Activated CD8-positive, alpha-beta memory T cell treated with anti-CD3 and anti-CD28 coated beads, Interleukin-2, amount 50 U/mL, for 48 hours (primary cell): ENCODE data around the gene GRM8.

Experiments
- DNase-seq: peaks from one replicate; pipeline ENCODE4 v3.0.0-alpha.2; 2020

The GRM8 gene

GRCh38 chr7:126493801-126494200 lies 758.9 kb downstream of the GRM8 start:
- no peak for DNase-seq

DNA sequence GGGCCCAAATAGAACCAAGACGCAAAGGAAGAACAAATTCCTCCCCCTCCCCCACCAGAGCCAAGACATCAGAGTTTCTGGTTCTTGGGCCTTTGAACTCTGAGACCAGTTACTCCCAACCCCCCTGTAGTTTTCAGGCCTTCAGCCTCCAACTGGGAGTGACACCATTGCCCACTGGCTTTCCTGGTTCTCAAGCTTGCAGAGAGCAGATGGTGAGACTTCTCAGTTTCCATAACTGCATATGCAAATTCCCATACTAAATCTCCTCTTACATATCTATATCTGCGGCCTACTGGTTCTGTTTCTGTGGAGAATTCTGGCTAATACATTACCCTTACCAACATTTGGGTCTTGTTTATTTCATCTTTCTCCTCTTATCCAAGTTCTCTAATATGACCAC lies 762.9 kb downstream of the GRM8 start:
- DNase-seq: no peak

DNA sequence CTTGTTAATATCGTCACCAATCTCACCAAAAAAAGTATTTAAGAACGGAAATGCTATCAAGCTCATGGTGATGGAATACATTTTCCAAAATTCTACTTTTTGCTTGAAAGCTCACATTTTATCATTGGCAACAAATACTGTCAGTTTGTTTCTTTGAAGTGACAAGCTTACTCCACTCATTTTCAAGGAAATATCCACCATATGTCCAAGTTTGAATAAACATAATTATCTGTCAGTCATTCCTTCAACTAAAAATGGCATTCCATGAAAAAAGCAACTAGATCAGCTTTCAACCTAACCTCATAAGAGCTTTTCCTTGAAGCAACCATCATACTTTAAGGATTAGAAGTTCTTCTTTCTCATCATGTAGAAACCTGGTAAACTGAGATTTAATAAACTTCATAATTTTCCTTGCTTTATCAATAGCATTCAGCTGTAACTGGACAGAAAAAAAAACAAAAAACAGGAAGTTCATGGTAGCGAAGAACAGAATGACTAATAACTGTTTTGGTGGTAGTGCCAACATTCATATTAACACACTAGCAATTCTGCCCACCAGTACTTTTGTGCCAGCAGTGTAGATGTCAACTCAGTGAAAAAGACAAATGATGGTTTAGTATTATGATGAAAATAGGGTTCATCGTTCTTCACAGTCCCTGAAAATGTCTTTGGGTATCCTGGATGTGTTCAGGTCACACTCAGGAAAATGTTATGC lies 764.9 kb downstream of the GRM8 start:
- no peak for DNase-seq

- no peak for DNase-seq
Observed at GRCh38 chr7:126486806-126487205, 765.9 kb downstream of the GRM8 start.

DNA sequence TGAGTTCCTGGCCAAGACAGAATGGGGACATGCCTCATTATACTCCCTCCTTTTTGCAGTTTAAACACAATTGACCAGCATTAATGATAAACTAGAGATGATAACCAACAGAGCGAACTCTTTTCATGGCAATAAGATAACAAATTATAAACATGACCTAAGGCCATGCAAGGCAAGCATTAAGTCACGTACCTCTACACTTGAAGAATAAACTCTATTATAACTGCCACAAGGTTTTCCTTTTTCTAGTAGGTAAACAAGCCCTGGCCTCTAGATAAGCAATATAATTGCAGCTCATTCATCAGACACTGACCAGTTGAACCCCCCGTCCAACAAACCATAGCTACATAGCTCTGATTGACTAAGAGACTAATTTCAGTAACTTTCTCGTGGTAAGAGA lies 767.0 kb downstream of the GRM8 start:
- DNase-seq: no peak

DNA sequence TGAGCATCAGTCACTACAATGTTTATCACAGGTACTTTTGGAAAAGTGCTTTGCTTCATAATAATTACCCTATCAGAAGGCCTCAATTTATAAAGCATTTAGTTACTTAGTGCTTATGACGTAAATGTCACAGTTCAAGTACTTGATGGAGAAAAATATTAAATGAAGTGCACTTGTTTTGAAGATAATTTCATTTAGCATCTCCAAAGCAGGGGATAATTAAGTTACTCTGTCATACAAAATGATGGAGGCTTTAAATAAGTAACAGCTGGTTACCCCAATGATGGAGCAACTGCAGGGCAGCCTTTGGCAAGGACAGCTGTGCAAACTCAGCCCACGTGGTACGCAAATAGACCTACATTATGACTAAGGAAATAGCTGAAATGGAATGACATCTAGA lies 768.8 kb downstream of the GRM8 start:
- no peak for DNase-seq

DNA sequence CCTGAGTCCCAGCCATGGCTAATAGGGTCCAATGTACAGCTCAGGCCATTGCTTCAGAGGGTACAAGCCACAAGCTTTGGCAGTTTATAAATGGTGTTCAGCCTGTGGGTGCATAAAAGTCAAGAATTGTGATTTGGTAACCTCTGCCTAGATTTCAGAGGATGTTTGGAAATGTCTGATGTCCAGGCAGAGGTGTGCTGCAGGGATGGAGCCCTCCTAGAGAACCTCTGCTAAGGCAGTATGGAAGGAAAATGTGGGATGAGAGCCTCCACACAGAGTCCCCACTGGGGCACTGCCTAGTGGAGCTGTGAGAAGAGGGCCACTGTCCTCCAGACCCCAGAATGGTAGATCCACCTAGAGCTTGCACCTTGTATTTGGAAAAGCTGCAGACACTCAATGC lies 779.9 kb downstream of the GRM8 start:
- DNase-seq: no peak

- DNase-seq: no peak
Observed at GRCh38 chr7:126462405-126462804, 790.3 kb downstream of the GRM8 start.

- DNase-seq: no peak
Observed at GRCh38 chr7:126460664-126461063, 792.1 kb downstream of the GRM8 start.

DNA sequence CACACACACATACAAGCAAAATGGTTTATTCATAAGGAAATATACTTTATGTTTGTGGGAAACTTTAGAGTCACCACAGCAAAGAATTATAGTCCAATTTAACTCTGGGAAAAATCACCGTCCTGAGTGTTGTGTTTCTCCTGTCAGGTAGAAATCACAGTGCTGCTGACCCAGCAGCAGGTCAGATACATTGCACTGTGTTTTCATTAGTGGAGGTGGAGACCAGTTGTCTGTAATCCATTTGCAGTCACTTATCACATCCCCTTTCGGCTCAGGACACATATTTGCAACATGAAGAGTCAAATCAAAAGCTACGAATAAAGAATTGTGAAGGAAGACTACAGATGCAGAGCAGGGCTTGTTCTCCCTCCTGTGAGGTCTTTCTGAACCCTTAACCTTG lies 799.6 kb downstream of the GRM8 start:
- DNase-seq: no peak

GRCh38 chr7:126450269-126450671 lies 802.5 kb downstream of the GRM8 start:
- no peak for DNase-seq

- DNase-seq: no peak
Observed at GRCh38 chr7:126449611-126450268, 803.0 kb downstream of the GRM8 start.

- no peak for DNase-seq
Observed at GRCh38 chr7:126447984-126448383, 804.8 kb downstream of the GRM8 start.

DNA sequence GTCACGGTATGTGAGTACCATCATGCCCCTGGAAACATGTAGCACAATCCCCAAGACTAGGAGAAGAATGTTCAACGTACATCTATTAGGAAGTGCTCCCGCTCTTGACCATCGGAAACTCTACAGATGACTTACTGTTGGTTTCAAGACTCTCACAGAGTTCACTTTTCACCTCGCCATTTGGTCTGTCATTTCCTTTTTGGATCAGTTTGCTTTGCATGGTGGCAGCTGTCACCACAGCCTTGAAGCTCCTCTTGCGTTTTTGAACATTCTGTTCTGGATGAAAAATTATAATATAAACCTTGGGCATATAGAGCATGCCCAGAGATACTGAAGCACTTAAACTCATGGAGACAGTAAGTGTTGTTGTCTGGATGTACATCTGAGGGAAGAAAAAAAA lies 806.8 kb downstream of the GRM8 start:
- DNase-seq: no peak

DNA sequence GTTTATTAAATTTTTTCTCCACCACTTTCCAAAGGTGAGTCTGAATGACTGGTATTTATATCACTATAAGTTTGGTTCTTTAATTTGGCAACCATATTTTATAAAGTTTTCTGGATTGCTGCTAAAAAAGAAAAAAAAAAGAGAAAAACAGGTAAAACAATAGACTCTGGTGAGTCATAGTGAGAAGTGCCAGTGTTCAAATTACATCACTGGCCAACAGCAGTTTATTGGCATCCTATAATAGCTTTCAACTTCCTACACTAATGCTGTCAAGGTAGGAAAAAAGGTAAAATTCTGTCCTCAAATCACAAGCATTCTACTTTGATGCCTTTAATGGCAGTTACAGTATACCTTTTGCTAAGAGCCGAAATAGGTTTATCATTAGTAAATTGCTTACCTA lies 808.8 kb downstream of the GRM8 start:
- DNase-seq: no peak

- no peak for DNase-seq
Observed at GRCh38 chr7:126442908-126443307, 809.8 kb downstream of the GRM8 start.

DNA sequence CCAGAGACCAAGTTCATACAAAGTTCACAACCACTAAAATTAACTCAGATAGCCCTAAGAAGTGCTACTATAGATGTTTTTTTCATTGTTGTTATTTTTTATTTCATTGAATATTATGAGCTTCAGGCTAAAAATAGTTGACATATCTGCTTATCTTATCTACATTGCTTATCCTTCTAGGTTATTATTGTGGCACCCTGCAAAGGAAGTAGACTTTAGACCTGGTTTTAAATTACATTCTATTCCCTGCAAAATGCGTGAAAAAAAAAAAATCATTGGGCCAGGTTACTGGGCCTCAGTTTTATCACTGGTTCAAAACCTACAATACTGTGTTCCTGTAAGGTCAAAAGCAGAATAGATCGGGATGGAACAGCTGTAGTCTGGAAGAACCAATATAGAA lies 811.0 kb downstream of the GRM8 start:
- DNase-seq: no peak

DNA sequence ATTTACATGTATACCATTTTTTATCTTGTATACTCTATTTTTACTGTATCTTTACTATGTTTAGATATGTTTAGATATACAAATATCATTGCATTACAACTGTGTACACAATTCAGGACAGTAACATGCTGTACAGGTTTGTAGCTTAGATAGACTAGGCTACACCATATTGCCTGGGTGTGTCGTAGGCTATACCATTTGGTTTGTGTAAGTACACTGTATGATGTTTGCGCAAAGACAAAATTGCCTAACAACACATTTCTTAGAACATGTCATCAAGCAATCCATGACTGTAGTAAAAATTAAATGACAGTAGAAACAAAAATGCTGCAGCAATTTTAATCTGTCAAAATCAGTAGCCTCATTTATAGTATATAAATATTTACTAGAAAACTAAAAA lies 812.2 kb downstream of the GRM8 start:
- no peak for DNase-seq

GRCh38 chr7:126436213-126436868 lies 816.4 kb downstream of the GRM8 start:
- DNase-seq: no peak

DNA sequence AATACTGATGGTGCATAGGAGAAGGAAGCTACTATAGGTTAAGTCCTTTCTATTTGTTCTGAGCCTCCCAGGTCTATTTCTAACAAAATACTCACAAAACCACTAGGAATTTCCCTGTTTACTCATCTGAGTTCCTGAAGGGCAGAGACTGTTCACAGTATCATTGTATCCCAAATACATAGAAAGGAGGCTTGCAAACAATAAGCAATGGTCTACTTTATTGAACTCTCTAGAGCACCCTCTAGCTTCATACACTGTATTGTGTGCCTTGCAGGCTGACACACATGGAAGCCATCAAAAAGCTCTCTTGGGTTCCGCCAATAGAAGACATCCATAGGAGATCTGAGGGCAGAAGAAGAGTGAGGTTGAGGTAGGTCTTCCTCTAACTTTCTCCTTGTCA lies 826.1 kb downstream of the GRM8 start:
- no peak for DNase-seq

- no peak for DNase-seq
Observed at GRCh38 chr7:126424985-126425384, 827.8 kb downstream of the GRM8 start.

- no peak for DNase-seq
Observed at GRCh38 chr7:126419047-126419446, 833.7 kb downstream of the GRM8 start.

- DNase-seq: no peak
Observed at GRCh38 chr7:126411821-126412383, 840.8 kb downstream of the GRM8 start.
